Choroid plexus epithelial cell (primary cell): ENCODE measurements around the gene ARHGEF11.

Experiments used
- DNase-seq: peaks from one replicate; pipeline ENCODE4 v3.0.0-alpha.2; 2010; ENCODE audit warnings: low read depth
- H3K4me3 ChIP-seq: 2 replicates; pipeline ENCODE4 v1.5.1; 2011; ENCODE audit warnings: low read depth, mild to moderate bottlenecking, control low read depth, low read length, moderate library complexity
- TF ChIP-seq, protein P1 (sequence below): conservative IDR thresholded peaks from 2 replicates; pipeline ENCODE4 v1.5.1; 2011; ENCODE audit warnings: low read depth, mild to moderate bottlenecking, control low read depth, inconsistent platforms, low read length, moderate library complexity

The ARHGEF11 gene

DNA sequence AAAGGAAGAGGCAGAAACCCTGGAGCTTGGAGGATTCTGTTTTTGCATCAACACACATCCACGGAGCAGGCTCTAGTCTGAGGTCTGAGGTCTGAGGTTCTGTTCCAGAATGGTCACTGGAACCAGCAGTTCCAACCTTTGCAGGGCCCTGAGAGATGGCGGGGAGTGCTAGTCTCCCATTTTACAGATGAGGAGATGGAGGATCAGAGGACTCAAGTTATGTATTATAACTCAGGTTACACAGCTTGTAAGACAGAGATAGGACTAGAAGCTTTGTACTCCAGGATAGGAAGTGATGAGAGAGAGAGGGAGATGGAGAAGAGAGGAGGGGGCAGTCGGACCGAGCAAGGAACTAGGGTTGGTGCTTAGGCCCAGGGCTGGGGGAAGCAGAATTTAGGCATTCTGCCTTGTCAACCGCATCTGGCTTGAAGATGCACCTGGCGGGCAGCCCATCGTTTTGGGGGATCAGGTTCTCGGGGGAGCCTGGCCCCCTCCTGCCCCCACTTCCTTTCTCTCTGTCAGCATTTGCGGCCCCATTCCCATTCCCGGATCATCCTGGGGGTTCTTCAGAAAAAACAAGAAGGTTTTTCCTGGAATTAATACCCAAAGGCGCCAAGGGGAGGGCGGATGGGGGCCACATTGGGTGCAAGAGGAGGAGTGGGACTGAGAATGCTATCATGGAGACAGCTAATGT is 146.4 kb downstream of the ARHGEF11 start:
- no peak for DNase-seq
- TF ChIP-seq, protein P1, sequence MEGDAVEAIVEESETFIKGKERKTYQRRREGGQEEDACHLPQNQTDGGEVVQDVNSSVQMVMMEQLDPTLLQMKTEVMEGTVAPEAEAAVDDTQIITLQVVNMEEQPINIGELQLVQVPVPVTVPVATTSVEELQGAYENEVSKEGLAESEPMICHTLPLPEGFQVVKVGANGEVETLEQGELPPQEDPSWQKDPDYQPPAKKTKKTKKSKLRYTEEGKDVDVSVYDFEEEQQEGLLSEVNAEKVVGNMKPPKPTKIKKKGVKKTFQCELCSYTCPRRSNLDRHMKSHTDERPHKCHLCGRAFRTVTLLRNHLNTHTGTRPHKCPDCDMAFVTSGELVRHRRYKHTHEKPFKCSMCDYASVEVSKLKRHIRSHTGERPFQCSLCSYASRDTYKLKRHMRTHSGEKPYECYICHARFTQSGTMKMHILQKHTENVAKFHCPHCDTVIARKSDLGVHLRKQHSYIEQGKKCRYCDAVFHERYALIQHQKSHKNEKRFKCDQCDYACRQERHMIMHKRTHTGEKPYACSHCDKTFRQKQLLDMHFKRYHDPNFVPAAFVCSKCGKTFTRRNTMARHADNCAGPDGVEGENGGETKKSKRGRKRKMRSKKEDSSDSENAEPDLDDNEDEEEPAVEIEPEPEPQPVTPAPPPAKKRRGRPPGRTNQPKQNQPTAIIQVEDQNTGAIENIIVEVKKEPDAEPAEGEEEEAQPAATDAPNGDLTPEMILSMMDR: no peak
- H3K4me3 ChIP-seq: no peak overlapping the region

DNA sequence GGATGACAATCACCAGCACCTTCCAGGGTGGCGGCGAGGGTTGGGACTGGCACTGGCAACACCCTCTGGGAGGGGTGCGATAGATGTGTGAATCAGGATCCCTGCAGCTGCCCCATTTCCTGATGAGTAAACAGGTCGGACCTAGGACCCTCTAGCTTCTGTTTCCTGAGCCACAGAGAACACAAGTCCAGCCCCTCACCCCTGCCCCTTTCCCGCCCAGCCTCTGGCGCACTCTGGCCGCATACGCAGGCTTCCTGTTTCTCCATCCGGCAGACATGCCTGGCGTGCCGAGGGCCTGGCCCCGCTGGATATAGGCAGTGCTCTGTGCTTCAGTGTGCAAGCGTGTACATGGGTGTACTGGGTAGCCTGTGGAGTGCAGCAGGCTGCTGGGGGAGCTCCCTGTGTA is 147.4 kb downstream of the ARHGEF11 start:
- H3K4me3 ChIP-seq: no peak overlapping the region
- DNase-seq: peak; percentile 86
- TF ChIP-seq, protein P1: no peak

DNA sequence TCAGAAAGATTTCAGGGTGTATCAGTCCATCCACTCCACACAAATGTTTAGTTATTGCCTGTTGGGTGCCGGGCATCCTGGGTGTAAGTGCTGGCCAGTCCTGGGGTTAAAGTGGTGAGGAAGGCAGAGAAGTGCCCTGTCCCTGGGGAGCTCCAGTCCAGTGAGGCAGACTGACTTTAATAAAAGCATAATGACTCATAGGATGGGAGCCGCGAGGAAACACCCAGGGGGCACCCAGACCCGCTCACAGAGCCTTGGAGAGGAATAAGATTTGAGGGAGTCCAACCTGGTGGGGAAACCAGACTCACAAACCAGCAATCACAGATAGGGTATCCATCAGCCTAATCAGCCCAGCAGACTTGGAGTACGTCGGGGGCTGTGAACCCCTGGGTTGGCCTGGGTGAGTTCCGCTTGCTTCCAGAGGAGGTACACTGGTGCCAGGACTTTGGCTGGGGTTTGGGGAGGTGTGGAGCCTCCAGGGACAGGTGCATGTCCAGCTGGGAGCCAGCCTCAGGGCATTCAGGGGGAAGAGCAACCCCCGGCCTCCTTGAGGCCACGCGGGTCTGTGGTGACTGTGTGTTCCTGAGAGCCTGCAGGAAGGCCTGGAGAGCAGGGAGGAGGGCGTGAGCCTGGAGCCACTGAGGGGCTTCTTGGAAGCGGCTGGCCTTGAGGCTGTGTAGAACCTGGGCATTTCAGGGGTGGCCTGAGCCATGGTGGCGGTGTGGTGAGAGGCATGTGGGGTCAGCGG is 148.3 kb downstream of the ARHGEF11 start:
- TF ChIP-seq, protein P1: no peak
- DNase-seq: peak; percentile 66
- H3K4me3 ChIP-seq: no peak overlapping the region

DNA sequence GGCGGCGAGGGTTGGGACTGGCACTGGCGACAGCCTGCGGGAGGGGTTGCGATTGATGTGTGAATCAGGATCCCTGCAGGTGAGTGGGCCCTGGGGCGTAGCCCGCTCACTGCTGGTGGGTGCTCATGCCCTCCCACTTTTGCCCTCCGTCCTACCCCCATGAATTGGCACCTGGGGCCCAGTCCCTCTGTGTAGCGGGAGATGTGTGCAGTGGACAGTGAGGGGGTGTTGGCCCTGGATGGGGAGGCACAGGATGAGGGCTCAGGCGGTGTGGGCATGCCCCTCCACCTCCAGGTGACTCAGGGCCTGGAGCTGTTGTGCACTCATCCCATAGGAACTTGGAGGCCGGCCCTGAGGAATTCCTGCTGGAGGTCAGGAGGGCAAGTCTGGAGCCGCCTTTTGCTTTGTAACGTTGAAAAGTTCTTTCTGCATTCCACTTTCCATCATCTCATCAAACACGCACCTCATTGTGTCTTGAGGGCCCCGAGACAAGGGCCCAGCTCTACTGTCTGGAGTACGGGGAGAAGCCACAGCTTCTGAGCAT is 149.0 kb downstream of the ARHGEF11 start:
- DNase-seq: peak; percentile 69
- no peak overlapping the region for H3K4me3 ChIP-seq

DNA sequence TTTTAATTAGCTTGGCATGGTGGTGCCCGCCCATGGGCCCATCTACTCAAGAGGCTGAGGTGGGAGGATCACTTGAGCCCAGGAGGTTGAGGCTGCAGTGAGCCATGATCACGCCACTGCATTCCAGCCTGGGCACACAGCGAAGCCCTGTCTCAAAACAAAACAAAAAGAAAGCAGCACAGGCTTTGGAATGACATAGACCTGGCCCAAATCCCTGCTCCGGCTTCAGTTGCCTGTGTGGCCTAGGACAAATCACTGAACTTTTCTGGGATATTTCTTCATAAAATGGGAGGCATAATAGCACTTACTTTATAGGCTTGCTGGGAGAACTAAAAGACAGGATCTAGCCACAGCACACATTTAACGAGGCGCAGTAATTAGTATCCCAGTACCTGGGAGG is 149.6 kb downstream of the ARHGEF11 start:
- no peak overlapping the region for H3K4me3 ChIP-seq
- no peak for DNase-seq
- TF ChIP-seq, protein P1: no peak

More for the DNA sequence above, 149.0 kb downstream of the ARHGEF11 start:
- TF ChIP-seq, protein P1: no peak

DNA sequence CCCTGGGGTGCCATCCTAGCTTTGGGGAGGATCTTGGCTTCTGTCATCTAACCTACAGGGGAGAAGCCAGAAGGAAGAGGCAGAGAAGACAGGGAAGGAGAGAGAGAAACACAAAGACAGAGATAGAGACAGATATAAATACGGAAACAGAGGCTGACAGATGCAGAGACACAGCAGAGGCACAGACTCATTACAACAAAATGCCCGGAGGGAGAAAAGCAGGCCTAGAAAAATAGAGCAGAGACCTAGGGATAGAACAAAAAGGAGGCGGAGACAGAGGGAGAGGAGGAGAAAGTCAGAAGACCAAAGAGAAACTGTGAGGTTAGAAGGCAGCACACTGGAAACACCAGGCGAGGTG is 150.1 kb downstream of the ARHGEF11 start:
- TF ChIP-seq, protein P1: no peak
- H3K4me3 ChIP-seq: peak overlapping the region; percentile 8
- DNase-seq: peak; percentile 44
